Suprapubic skin (tissue), 3 donors: ENCODE data around the gene TBX10.

Experiments used
- POLR2A ChIP-seq, 2 donors: fragments of 450-650 bp; IDR thresholded peaks; one replicate each; pipeline ENCODE4 v1.6.1; 2017; ENCODE audit warnings: antibody characterized with exemption in 2 of 2, mild to moderate bottlenecking in 2 of 2, moderate library complexity in 2 of 2
- TF ChIP-seq, protein P1 (sequence below), 2 donors: fragments of 200-600 bp in 1 of 2; fragments of 450-650 bp in 1 of 2; sonication (generic) in 1 of 2; IDR thresholded peaks; one replicate each; pipeline ENCODE4 v1.5.1; 2016 to 2019; ENCODE audit warnings: antibody characterized with exemption in 2 of 2, mild to moderate bottlenecking in 1 of 2, moderate library complexity in 1 of 2

- TF ChIP-seq, protein P1, sequence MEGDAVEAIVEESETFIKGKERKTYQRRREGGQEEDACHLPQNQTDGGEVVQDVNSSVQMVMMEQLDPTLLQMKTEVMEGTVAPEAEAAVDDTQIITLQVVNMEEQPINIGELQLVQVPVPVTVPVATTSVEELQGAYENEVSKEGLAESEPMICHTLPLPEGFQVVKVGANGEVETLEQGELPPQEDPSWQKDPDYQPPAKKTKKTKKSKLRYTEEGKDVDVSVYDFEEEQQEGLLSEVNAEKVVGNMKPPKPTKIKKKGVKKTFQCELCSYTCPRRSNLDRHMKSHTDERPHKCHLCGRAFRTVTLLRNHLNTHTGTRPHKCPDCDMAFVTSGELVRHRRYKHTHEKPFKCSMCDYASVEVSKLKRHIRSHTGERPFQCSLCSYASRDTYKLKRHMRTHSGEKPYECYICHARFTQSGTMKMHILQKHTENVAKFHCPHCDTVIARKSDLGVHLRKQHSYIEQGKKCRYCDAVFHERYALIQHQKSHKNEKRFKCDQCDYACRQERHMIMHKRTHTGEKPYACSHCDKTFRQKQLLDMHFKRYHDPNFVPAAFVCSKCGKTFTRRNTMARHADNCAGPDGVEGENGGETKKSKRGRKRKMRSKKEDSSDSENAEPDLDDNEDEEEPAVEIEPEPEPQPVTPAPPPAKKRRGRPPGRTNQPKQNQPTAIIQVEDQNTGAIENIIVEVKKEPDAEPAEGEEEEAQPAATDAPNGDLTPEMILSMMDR (IDR thresholded peaks at IDR 0.05), result no peak
- TF ChIP-seq POLR2A (IDR thresholded peaks at IDR 0.05), result no peak
Measured at GRCh38 chr11:67611704-67612587, 27.6 kb downstream of the TBX10 start.
